Right lung (tissue), 5 donors: ENCODE results near the gene GGT6. TPM values are rescaled to one million over a fixed set of nuclear protein-coding genes. Genes with fewer than 3 reads are reported as not detected.

Experiments used
- DNase-seq, 2 donors: peaks; one replicate each; pipeline ENCODE4 v3.0.0-alpha.2; 2013
- polyA plus RNA-seq, 5 donors: library from polyadenylated mRNA; unstranded; fragments of 120-200 nt; gene quantifications; one replicate each; pipeline versions ENCODE4 v1.2.1 to v1.2.3, GENCODE V29; 2013; ENCODE audit warnings: inconsistent platforms in 1 of 5, low replicate concordance in 1 of 5; ENCODE audit not compliant: insufficient read length in 5 of 5, insufficient read depth in 1 of 5

GGT6 gene
- polyA plus RNA-seq, 5 donors, result 3.9 to 9.8 (median 6.1) TPM

DNA sequence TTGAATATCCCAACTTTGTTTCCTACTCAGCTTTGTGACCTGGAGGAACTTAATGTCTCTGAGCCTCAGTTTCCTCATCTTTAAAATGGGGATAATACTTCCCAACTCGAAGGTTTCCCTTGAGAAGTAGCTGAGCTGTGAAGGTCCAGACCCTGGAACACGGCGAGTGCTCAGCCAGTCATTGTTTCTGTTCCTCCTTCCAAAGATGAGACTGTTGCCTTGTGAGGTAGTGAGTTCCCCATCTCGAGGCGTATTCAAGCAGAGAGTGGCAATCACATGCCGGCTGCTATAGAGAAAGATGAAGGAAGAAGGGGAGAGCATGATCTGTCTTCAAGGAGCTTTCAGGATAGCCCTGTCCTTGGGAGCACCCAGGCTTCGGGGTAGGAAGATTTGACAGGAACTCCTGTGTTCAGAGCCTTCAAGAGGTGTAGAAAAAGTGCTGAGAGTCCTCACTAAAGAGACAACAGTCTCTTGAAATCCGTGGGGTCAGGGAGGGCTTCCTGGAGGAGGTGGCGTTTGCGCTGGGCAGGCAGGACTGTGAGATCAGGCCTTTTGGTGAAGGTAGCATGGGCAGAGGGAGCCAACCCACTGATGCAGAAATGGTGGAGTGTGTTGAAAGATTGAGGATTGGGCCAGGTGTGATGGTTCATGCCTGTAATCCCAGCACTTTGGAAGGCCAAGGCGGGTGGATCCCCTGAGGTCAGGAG, 34.5 kb downstream of the GGT6 start:
- no peak for DNase-seq

DNA sequence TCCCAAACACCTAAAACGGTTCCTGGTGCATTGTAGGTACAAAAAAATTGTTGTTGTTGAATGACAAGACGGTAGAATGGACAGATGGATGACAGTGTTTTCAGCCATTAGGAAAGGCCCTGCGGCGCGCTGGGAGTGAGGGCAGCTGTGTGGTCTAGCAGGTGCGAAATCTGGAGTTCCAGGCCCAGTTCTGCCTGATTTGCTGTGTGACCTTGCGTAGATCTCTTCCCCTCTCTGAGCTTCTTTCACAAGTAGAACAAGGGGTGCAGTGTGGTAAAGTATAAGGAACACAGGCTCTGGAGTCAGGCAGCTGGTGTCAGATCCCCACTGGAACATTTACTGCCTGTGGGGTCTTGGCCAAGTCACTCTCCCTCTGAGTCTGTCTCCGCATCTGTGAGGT, 36.4 kb downstream of the GGT6 start:
- no peak for DNase-seq

DNA sequence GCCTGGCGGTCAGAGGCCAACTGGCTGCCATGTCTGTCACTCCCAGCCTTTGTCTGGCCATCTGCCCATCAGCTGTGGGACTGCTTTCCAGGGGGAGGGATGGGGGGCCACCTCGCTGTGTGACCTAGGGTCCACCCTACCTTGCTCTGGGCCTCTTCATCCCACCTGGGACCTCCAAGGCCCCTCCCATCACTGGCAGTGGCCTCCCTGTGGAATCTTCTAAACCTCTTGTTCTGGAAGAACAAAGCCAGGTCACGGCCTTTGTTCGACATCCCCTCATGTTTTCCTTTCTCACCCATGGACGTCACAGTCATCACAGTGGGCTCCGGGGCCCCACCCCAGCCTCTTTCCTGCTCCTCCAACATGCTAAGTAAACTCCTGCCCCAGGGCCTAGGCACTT, 37.7 kb downstream of the GGT6 start:
- DNase-seq, result no peak

GRCh38 chr17:4520894-4521600, 39.3 kb downstream of the GGT6 start:
- DNase-seq, result peak in 1 of 2 donors; percentile 53

- DNase-seq, result no peak
Measured at GRCh38 chr17:4520060-4520893, 40.1 kb downstream of the GGT6 start.

DNA sequence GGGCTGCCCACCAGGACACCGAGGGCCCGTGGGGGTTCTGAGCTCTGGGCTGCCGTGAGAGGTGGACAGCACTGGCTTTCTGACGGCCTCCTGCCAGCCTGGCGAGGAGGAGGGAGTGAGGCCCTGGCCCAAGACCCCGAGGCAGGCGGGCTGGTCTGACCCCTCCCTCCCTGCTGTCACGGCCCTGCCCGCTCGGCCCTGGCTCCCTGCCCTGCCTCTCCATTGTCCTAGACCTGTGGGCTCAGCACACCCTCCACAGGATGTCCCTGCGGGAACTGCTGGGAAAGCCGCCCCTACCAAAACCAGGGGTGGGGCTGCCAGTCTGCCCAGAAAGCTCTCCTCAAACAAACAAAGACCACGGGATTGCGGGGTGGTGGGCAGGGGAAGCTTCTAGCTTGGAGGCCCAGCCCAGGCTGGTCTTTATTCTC, 41.0 kb downstream of the GGT6 start:
- DNase-seq, result peak in 1 of 2 donors; percentile 50

- DNase-seq, result no peak
Measured at GRCh38 chr17:4518901-4519300, 41.5 kb downstream of the GGT6 start.

- DNase-seq, result peak in 1 of 2 donors; percentile 79
Measured at GRCh38 chr17:4516735-4517134, 43.6 kb downstream of the GGT6 start.

DNA sequence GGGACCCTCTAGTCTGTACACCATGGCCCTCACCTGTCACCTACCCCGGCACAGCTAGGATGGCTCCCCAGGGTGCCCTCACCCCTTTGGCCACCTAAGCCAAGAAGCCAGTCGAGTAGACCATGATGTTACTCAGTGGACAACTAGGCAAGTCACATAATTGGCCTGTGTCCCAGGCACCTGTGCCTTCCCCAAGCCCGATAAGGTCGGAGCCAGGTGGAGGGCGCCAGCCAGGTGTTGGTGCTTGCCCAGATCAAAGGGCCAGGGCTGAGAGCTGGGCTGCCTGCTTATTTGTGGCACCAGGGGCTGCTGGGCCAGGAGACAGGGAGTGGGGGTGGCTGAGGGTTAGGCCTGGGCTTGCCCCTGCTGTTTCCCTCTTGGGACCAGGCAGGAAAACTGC, 44.9 kb downstream of the GGT6 start:
- DNase-seq, result no peak

- DNase-seq, result no peak
Measured at GRCh38 chr17:4514779-4515178, 45.6 kb downstream of the GGT6 start.

GRCh38 chr17:4514206-4514605, 46.2 kb downstream of the GGT6 start:
- peak; percentile 66 to 71 for DNase-seq

- no peak for DNase-seq
Measured at GRCh38 chr17:4513113-4514032, 47.0 kb downstream of the GGT6 start.

DNA sequence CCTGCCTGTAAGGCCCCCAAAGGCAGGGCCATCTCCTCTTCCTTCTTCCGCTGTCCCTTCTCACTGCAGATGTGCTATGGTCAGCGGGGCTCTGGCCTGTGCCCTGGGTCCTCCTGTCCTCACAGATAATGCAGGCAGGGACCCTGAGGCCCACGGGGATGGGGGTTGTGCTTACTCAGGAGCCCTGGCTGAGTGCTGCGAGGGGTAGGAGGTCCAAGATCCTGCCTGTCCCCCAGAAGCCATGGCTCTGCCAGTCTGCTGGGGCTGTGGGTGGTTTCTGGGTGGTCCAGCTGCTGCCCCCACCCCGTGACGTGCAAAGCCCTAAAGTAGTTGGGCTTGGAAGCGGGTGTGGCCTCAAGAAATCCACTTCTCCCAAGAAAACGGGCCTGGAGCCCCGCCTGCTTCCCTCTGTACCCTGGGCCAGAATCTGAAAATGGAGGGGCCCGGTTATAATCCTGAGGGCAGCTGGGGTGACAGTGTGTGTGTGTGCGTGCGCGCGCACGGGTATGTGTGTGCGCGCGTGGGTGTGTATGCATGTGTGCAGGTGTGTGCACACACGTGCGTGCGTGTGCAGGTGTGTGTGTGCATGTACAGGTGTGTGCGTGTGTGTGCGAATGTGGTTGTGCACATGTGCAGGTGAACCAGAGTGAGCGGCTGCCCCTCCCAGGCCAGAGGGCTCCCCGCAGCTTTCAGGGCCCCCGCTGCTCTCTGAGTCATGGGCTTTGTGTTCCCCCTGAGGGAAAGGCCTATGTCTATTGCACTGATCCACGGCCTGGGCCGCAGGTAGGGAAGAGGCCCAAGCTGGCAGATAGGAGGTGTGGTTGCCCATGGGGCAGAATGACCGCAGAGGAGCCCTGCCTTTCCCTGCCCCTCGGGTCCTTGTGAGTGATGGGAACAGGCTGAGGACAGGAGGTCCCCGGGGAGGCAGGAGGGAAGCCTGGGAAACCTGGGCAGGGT, 47.9 kb downstream of the GGT6 start:
- no peak for DNase-seq

DNA sequence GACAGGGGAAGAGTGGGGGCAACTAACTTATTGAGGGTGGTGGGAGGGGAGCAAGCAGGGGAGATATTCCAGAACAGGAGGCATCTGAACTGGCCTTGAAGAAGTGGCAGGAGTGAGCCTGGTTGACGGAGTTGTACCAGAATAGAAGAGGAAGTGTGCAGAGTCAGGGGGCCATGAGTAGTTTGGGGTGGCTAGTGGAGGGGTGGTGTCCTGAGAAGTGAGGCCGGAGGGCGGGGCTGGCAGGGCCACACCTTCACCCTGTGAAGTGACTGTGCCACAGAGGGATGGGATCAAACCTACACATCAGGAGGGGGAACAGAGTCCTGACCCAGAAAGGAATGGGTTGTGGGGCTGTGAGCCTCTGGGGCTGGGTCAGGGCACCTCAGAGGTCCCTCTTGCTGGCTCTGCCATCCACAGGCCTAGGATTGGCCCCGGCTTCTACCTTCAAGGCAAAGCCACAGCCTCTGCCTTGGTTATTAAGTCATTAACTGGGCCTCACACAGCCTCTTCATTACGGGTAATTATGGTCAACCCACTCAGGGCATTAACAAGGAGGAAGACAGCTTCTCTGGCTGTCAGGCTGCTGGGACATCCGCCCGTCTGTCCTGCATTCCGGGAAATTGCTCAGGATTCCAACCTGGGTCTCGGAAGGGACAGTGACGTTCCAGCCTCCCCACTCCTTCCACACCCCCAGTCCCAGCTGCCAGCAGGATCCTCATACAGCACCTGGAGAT, 49.0 kb downstream of the GGT6 start:
- DNase-seq, result no peak

GRCh38 chr17:4510618-4510941, 49.8 kb downstream of the GGT6 start:
- no peak for DNase-seq

GRCh38 chr17:4509923-4510617, 50.3 kb downstream of the GGT6 start:
- no peak for DNase-seq

GRCh38 chr17:4509401-4509800, 51.0 kb downstream of the GGT6 start:
- DNase-seq, result no peak

GRCh38 chr17:4508207-4508606, 52.2 kb downstream of the GGT6 start:
- DNase-seq, result no peak
